Measurements from ENCODE around the gene CLSTN2.

GRCh38 chr3:140545197-140545596, 610.2 kb downstream of the CLSTN2 start:
- no peak for TF ChIP-seq CTCF (conservative IDR thresholded peaks at IDR 0.05 in 1 of 2, IDR thresholded peaks at IDR 0.05 in 1 of 2; ENCODE audit: extremely low read depth in 1 of 2, insufficient read depth in 1 of 2, low read depth in 1 of 2, low read length in 2 of 2)
- TF ChIP-seq EZH2 (IDR thresholded peaks at IDR 0.05; ENCODE audit: borderline replicate concordance, low read length) = no peak
